ENCODE measurements around the gene NFATC2. TPM values are rescaled to one million over a fixed set of nuclear protein-coding genes. Genes with fewer than 3 reads are reported as not detected.

The NFATC2 gene
- total and polyA plus RNA-seq, 8 donors = 1.5 to 8.3 (median 4.3) TPM

DNA sequence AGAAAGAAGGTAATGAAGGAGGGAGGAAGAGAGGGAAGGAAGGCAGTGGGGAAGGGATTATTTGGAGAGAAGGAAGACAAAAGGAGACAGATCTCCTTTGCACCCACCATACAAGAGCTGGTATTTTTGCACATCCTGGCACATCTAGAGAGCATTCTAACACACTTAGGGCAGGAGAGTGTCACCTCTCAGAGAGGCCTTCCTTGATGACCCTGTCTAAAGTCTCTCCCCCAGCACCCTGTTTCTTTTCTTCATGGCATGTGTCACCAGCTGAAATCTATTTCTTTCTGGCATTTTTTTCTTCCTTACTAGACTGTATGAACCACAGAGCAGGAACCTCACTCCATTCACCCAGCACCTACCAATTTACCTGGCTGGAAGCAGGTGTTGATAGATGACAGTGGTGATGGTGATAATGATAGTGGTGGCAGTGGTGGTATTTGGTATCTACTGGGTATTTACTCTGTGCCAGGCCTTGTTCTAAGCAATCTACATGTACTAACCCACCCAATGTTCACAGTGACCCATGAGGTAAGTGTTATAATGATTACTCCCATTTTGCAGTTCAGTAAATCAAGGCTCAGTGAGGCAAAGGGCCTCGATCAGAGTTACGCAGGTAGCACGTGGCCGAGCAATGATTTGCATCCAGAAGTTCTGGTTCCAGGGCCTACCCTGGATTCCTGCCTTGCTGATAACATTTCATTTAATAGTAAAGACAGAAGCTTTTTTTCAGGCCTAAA is 131.8 kb downstream of the NFATC2 start:
- ATAC-seq = no peak
- H3K4me3 ChIP-seq = no peak overlapping the region
- no peak for DNase-seq
- WGBS, 2 donors = 92% methylated on average over 4 of the region's 4 CpGs
- peaks cover 0 to 2% (median 0%) of the 10 kb centered on the region in 3 donors for H3K36me3 ChIP-seq
- intact Hi-C loops (cut with DNase I) = no loop called here
- no peaks in the 10 kb centered on the region for H3K9me3 ChIP-seq
- H3K27ac ChIP-seq = no peak overlapping the region
- H3K4me1 ChIP-seq = no peaks in the 10 kb centered on the region
- TF ChIP-seq, protein P1, sequence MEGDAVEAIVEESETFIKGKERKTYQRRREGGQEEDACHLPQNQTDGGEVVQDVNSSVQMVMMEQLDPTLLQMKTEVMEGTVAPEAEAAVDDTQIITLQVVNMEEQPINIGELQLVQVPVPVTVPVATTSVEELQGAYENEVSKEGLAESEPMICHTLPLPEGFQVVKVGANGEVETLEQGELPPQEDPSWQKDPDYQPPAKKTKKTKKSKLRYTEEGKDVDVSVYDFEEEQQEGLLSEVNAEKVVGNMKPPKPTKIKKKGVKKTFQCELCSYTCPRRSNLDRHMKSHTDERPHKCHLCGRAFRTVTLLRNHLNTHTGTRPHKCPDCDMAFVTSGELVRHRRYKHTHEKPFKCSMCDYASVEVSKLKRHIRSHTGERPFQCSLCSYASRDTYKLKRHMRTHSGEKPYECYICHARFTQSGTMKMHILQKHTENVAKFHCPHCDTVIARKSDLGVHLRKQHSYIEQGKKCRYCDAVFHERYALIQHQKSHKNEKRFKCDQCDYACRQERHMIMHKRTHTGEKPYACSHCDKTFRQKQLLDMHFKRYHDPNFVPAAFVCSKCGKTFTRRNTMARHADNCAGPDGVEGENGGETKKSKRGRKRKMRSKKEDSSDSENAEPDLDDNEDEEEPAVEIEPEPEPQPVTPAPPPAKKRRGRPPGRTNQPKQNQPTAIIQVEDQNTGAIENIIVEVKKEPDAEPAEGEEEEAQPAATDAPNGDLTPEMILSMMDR (IDR thresholded peaks at IDR 0.05) = no peak
- H3K27me3 ChIP-seq = no peaks in the 10 kb centered on the region
- no peak for FAIRE-seq

DNA sequence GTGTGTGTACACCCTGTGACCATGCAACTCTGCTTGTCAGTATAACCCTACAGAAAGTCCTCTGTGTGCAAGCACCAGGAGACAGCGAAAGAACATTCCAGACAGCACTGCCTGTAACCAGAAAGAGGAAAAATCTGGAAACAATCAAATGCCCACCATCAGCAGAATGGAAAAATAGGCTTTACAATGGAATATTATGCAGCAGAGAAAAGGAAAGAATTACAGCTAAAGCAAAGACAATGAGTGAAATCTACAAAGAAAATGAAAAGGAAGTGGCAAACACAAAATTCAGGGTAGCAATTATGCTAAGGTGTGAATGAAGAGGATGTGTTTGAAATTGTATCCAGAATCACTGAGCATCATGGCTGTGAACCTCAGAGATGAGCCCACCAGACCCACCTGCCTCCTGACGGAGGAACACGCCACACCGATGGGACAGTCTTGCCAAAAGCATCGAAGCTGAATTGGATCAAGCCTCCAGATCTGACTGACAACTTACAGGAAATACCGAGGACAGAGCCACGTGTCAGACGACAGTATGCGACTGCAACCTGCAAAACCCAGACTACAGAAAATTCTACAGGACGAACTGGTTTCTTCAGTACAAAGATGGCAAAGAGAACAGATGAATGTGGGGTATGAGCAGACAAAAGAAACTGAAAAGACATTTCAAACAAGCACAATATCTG is 133.2 kb downstream of the NFATC2 start:
- no peaks in the 10 kb centered on the region for H3K9me3 ChIP-seq
- no peaks in the 10 kb centered on the region for H3K4me1 ChIP-seq
- 86 to 88% methylated on average over 10 of the region's 10 CpGs for WGBS, 2 donors
- TF ChIP-seq, protein P1 (IDR thresholded peaks at IDR 0.05) = no peak
- H3K4me3 ChIP-seq = no peak overlapping the region
- H3K27ac ChIP-seq = no peak overlapping the region
- DNase-seq = no peak
- no peak for FAIRE-seq
- intact Hi-C loops (cut with DNase I) = no loop called here
- no peak for ATAC-seq
- no peaks in the 10 kb centered on the region for H3K27me3 ChIP-seq
- H3K36me3 ChIP-seq = peaks cover 0 to 2% (median 0%) of the 10 kb centered on the region in 3 donors

DNA sequence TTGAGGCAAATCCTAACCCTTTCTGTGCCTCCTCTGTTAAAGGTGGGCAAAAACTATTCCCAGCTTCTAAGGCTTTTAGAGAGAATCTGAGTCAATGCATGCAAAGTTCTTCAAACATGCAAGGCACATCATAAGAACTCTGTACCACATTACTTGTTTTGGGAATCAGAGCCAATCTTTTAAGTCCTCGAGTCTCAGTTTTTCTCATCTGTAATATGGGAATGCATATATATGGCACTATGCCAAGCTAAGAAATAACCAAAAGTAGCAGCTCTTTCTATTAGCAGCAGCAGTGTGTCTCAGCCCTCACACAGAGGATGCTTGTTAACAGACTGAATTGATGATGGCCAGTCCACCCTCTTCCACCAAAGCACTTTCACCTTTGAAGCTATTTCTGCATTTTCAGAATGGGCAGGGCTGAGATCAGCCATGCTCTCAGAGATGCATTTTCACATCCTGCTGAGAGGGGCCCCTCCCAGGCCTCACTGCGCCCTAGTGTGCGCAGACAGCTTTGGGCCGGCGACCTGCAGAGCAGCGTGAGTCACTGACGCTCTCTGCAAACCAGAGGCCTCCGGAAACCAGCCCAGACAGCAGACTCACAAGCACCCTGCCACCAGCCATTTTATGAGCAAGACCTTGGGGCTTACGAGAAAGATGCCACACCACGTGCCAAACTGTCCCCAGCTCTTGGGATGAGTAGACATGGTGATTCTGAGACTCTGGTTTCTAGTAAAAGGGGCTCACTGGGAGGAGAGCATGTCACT is 138.0 kb downstream of the NFATC2 start:
- FAIRE-seq (no peak), ATAC-seq (peak in 3 of 4 donors; percentile 28 to 48 (median 48)), DNase-seq (no peak)
- intact Hi-C loops (cut with DNase I) = no loop called here
- H3K4me1 ChIP-seq = no peaks in the 10 kb centered on the region
- TF ChIP-seq, protein P1 (IDR thresholded peaks at IDR 0.05) = no peak
- peaks cover 0 to 2% (median 0%) of the 10 kb centered on the region in 3 donors for H3K36me3 ChIP-seq
- WGBS, 2 donors = 89 to 96% methylated on average over 10 of the region's 10 CpGs
- no peak overlapping the region for H3K27ac ChIP-seq
- no peaks in the 10 kb centered on the region for H3K27me3 ChIP-seq
- H3K4me3 ChIP-seq = no peak overlapping the region
- no peaks in the 10 kb centered on the region for H3K9me3 ChIP-seq

DNA sequence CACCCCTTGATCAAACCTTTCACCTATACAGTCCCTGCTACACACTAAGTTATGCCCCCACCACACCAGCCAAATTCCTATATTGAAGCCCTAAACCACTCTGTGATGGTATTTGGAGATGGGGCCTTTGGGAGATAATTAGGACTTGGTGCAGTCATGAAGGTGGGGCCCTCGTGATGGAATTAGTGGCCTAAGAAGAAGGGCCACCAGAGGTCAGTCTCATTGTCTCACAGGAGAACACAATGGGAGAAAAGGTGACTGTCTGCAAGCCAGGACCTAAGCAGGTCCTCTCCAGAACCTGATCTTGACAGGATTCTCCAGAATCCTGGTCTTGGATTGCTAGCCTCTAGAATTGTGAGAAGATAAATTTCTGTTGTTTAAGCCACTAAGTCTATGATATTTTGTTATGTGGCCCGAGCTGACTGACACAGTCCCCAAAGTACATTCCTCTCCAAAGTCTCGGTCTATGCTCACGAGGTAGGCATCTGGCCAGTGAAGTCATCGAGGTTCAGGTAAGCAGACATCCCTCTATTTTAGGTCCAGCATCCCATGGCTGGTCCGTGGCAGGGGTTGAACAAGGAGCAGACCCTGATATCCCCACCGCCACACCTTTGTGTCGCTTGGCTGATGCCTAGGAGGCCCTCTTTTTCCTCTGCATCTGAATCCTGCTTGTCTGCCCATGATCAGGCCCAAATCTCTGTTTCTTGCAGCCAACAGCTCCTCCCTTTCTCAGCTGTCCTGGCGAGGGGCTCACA is 138.9 kb downstream of the NFATC2 start:
- Histone ChIP-seq H3K27ac (no peak overlapping the region), H3K9me3 (no peaks in the 10 kb centered on the region), H3K4me3 (no peak overlapping the region), H3K36me3 (no peaks in the 10 kb centered on the region), H3K27me3 (no peaks in the 10 kb centered on the region), H3K4me1 (no peaks in the 10 kb centered on the region)
- FAIRE-seq = no peak
- TF ChIP-seq, protein P1 (IDR thresholded peaks at IDR 0.05) = no peak
- no peak for ATAC-seq
- 96 to 97% methylated on average over 9 of the region's 9 CpGs for whole genome bisulfite sequencing, 2 donors
- no peak for DNase-seq
- intact Hi-C loops (cut with DNase I) = no loop called here

Data from pancreas (tissue), 10 donors.